D721Med (cell line): ENCODE results near the gene ALDH1A2.

ENCODE experiments used
- DNase-seq: peaks from one replicate; pipeline ENCODE4 v3.0.0; 2011; ENCODE audit warnings: low spot score; ENCODE audit not compliant: insufficient read length
- FAIRE-seq: peaks from 2 replicates; lab custom pipeline; 2011; peaks lifted over from hg19 to GRCh38; lab: Jason Lieb, UNC
- CTCF ChIP-seq: IDR thresholded peaks from 2 replicates; pipeline ENCODE4 v1.5.1; 2012; ENCODE audit warnings: mild to moderate bottlenecking, control low read depth; ENCODE audit not compliant: insufficient read depth; ENCODE audit errors: missing control alignments

The ALDH1A2 gene

GRCh38 chr15:57996561-57996960 lies 69.0 kb downstream of the ALDH1A2 start:
- TF ChIP-seq CTCF = no peak
- FAIRE-seq = no peak
- DNase-seq = no peak

- FAIRE-seq = no peak
- TF ChIP-seq CTCF = no peak
- DNase-seq = no peak
Measured at GRCh38 chr15:57994221-57995049, 71.1 kb downstream of the ALDH1A2 start.

- DNase-seq = no peak
- no peak for TF ChIP-seq CTCF
- FAIRE-seq = no peak
Measured at GRCh38 chr15:57993409-57994145, 71.9 kb downstream of the ALDH1A2 start.

GRCh38 chr15:57992761-57993355 lies 72.7 kb downstream of the ALDH1A2 start:
- FAIRE-seq = no peak
- no peak for TF ChIP-seq CTCF
- DNase-seq = no peak

- no peak for TF ChIP-seq CTCF
- no peak for DNase-seq
- no peak for FAIRE-seq
Measured at GRCh38 chr15:57973534-57973933, 92.0 kb downstream of the ALDH1A2 start.

- FAIRE-seq = no peak
- no peak for TF ChIP-seq CTCF
- DNase-seq = no peak
Measured at GRCh38 chr15:57972864-57973263, 92.6 kb downstream of the ALDH1A2 start.
